WI38 (cell line): ENCODE results near the gene UNC13B.

Experiments
- H3K4me3 ChIP-seq: 2 replicates; pipeline ENCODE4 v1.5.1; 2011; ENCODE audit warnings: low read depth, mild to moderate bottlenecking, control low read depth, low read length
- TF ChIP-seq, protein P1 (sequence below): IDR thresholded peaks from 2 replicates; pipeline ENCODE4 v1.5.1; 2012; ENCODE audit warnings: low read depth, mild to moderate bottlenecking, control low read depth, low read length

Gene UNC13B

GRCh38 chr9:35422753-35423152 is 260.9 kb downstream of the UNC13B start:
- no peak overlapping the region for H3K4me3 ChIP-seq
- TF ChIP-seq, protein P1, sequence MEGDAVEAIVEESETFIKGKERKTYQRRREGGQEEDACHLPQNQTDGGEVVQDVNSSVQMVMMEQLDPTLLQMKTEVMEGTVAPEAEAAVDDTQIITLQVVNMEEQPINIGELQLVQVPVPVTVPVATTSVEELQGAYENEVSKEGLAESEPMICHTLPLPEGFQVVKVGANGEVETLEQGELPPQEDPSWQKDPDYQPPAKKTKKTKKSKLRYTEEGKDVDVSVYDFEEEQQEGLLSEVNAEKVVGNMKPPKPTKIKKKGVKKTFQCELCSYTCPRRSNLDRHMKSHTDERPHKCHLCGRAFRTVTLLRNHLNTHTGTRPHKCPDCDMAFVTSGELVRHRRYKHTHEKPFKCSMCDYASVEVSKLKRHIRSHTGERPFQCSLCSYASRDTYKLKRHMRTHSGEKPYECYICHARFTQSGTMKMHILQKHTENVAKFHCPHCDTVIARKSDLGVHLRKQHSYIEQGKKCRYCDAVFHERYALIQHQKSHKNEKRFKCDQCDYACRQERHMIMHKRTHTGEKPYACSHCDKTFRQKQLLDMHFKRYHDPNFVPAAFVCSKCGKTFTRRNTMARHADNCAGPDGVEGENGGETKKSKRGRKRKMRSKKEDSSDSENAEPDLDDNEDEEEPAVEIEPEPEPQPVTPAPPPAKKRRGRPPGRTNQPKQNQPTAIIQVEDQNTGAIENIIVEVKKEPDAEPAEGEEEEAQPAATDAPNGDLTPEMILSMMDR, result no peak

GRCh38 chr9:35423499-35423898 is 261.7 kb downstream of the UNC13B start:
- no peak overlapping the region for H3K4me3 ChIP-seq
- TF ChIP-seq, protein P1, result no peak

GRCh38 chr9:35424356-35425352 is 262.8 kb downstream of the UNC13B start:
- TF ChIP-seq, protein P1, result no peak
- H3K4me3 ChIP-seq, result no peak overlapping the region

DNA sequence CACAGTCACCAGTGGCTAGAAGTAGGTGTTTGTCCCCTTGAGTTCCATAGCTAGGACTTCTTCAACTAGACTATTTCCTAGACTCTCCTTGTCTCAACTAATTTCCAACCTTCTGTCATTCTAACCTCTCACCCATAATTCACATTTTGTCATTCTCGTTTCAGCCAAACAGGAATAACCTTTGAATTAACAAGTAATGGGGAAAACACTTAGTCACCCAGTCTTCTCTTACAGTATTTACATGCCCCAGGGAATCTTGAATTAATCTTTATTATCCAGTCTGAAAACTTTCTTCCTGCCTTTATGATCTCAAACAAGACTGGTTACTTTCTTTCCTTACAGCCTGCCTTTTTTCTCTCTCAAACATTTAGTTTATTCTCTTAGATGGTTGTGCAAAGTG is 264.8 kb downstream of the UNC13B start:
- no peak overlapping the region for H3K4me3 ChIP-seq
- TF ChIP-seq, protein P1, result no peak

GRCh38 chr9:35431467-35431866 is 269.7 kb downstream of the UNC13B start:
- TF ChIP-seq, protein P1, result no peak
- no peak overlapping the region for H3K4me3 ChIP-seq

DNA sequence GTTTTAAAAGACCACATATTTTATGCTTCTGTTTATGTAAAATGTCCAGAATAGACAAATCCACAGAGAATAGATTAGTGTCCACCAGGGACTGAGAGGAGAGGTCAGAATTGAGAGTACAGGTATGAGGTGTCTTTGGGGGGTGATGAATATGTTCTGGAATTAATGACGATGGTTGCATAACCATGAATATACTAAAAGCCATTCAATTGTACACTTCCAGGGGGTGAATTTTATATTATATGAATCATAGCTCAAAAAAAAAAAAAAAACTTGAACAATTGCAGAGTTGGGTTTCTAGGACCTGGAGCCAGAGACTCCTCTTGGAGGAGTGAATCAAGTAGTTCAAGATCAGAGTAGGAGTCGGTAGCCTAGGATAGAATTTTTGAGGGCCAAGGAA is 270.3 kb downstream of the UNC13B start:
- TF ChIP-seq, protein P1, result no peak

DNA sequence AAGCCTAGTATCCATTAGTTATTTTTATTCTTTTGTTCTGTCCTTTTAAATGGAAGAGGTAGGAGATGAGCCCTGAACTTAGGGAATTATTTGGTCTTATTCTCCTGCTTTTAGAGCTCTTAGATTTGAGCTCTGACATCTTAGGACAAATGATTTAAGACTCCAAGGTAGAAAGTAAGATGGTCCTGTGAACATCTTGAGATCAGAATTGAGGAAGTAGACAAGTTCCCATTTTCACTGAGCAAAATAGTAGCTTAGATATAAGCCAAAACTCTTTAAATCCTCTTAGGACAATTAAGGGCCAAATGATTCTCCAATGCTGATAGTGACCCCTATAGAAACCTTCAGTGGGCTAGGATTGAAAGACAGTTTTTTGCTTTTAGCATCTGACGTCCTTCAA is 275.1 kb downstream of the UNC13B start:
- no peak overlapping the region for H3K4me3 ChIP-seq
- TF ChIP-seq, protein P1, result no peak

More for the DNA sequence above, 270.3 kb downstream of the UNC13B start:
- no peak overlapping the region for H3K4me3 ChIP-seq
